ENCODE data around the gene CTIF.

Gene CTIF

DNA sequence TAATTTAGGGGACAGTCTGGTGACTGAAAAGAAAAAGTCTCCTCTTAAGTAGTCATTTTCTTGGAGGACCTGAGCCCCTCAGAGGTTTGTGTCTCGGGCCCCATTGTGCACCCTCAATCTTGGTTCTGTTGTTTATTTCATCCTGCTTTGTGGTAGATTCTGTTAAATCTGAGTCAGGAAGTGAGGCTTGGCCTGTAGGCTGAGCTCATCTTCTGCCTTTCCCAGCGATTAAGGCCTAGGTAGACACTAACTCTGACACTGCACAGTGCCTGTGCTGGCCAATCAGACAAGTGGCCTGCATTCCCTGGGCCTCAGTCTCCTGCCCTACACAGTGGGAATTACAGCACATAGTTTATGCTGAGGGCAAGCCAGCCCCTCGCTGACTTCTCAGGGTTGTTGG is 80.2 kb downstream of the CTIF start:
- no peak overlapping the region for H3K4me3 ChIP-seq (ENCODE audit: low read depth, low read length)
- ChIA-PET POLR2A (interaction anchor here (0.9 kb wide), 1 partner anchor 12 kb away, joined by 3 read pairs; no protein-coding TSS in a partner anchor), CTCF (interaction anchor here (1.2 to 2.4 kb wide), 4 partner anchors 11 to 143 kb away, joined by 3 to 9 read pairs (median 6); no protein-coding TSS in a partner anchor)
- DNase-seq (ENCODE audit: low read depth, low spot score): no peak
- TF ChIP-seq CTCF (IDR thresholded peaks at IDR 0.05; ENCODE audit: insufficient read depth, low read length, missing control alignments): no peak

- no peak for TF ChIP-seq CTCF (IDR thresholded peaks at IDR 0.05; ENCODE audit: insufficient read depth, low read length, missing control alignments)
- POLR2A ChIA-PET: interaction anchor here (0.5 to 0.9 kb wide), 2 partner anchors 12 to 24 kb away, joined by 3 read pairs; no protein-coding TSS in a partner anchor
- CTCF ChIA-PET: interaction anchor here (1.4 to 2.4 kb wide), 4 partner anchors 9 to 143 kb away, joined by 5 to 9 read pairs (median 6); no protein-coding TSS in a partner anchor
Observed at GRCh38 chr18:48619501-48619900, 80.7 kb downstream of the CTIF start.

GRCh38 chr18:48620071-48620470 is 81.2 kb downstream of the CTIF start:
- no peak overlapping the region for H3K4me3 ChIP-seq (ENCODE audit: low read depth, low read length)
- ChIA-PET POLR2A (no interaction called here), CTCF (interaction anchor here (1.7 to 2.4 kb wide), 5 partner anchors 10 to 144 kb away, joined by 5 to 9 read pairs (median 7); no protein-coding TSS in a partner anchor)
- TF ChIP-seq CTCF (IDR thresholded peaks at IDR 0.05; ENCODE audit: insufficient read depth, low read length, missing control alignments): no peak
- DNase-seq (ENCODE audit: low read depth, low spot score): no peak

More at GRCh38 chr18:48619501-48619900, 80.7 kb downstream of the CTIF start:
- no peak overlapping the region for H3K4me3 ChIP-seq (ENCODE audit: low read depth, low read length)
- no peak for DNase-seq (ENCODE audit: low read depth, low spot score)

DNA sequence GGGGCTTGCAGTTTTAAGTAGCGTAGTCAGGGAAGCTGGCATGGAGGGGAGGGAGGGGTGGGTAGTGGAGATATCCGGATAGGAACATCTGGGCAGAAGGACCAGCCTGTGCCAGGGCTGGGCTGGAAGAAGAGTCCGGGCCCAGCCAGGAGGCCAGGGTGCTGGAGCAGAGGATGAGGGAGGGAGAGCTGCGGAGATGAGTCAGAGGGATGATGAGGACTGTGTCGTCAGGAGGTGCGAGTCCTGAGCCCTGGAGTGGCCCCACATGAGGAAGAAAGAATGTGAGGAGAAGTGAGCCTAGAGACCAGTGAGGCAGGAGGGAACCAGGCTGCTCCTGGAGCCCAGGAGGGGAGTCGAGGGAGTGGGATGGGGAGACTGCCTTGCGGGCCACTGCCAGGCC is 82.4 kb downstream of the CTIF start:
- peak overlapping the region; percentile 35 for H3K4me3 ChIP-seq (ENCODE audit: low read depth, low read length)
- DNase-seq (ENCODE audit: low read depth, low spot score): peak; percentile 61
- no peak for TF ChIP-seq CTCF (IDR thresholded peaks at IDR 0.05; ENCODE audit: insufficient read depth, low read length, missing control alignments)
- ChIA-PET POLR2A (interaction anchor here (0.9 to 1.0 kb wide), 2 partner anchors 17 to 19 kb away, joined by 3 read pairs; no protein-coding TSS in a partner anchor), CTCF (interaction anchor here (0.7 to 2.1 kb wide), 6 partner anchors 11 to 826 kb away, joined by 3 to 7 read pairs (median 4); no protein-coding TSS in a partner anchor)

- ChIA-PET POLR2A (interaction anchor here (0.9 to 2.5 kb wide), 3 partner anchors 18 to 21 kb away, joined by 3 to 8 read pairs (median 3); no protein-coding TSS in a partner anchor), CTCF (interaction anchor here (0.6 to 2.1 kb wide), 7 partner anchors 12 to 825 kb away, joined by 3 to 7 read pairs (median 4); no protein-coding TSS in a partner anchor)
- H3K4me3 ChIP-seq (ENCODE audit: low read depth, low read length): peak overlapping the region; percentile 35
- no peak for TF ChIP-seq CTCF (IDR thresholded peaks at IDR 0.05; ENCODE audit: insufficient read depth, low read length, missing control alignments)
- DNase-seq (ENCODE audit: low read depth, low spot score): no peak
Observed at GRCh38 chr18:48621815-48622555, 83.2 kb downstream of the CTIF start.

- no peak for DNase-seq (ENCODE audit: low read depth, low spot score)
- ChIA-PET POLR2A (interaction anchor here (0.7 to 2.5 kb wide), 4 partner anchors 16 to 77 kb away, joined by 4 to 8 read pairs (median 5); no protein-coding TSS in a partner anchor), CTCF (no interaction called here)
- no peak for TF ChIP-seq CTCF (IDR thresholded peaks at IDR 0.05; ENCODE audit: insufficient read depth, low read length, missing control alignments)
- no peak overlapping the region; the same call in 1 of the 2 replicates for H3K4me3 ChIP-seq (ENCODE audit: low read depth, low read length)
Observed at GRCh38 chr18:48622911-48623431, 84.1 kb downstream of the CTIF start.
